ENCODE data around the gene SEMA4D.

The SEMA4D gene

GRCh38 chr9:89431930-89432725 lies 65.8 kb downstream of the SEMA4D start:
- no peak for DNase-seq (ENCODE audit: low read depth in 2 of 2)

- no peak for DNase-seq (ENCODE audit: low read depth in 2 of 2)
Observed at GRCh38 chr9:89430995-89431394, 66.9 kb downstream of the SEMA4D start.

- peak in 1 of 2 donors; percentile 35 for DNase-seq (ENCODE audit: low read depth in 2 of 2)
Observed at GRCh38 chr9:89428901-89429890, 68.7 kb downstream of the SEMA4D start.

- no peak for DNase-seq (ENCODE audit: low read depth in 2 of 2)
Observed at GRCh38 chr9:89428222-89428761, 69.6 kb downstream of the SEMA4D start.

GRCh38 chr9:89427621-89428221 lies 70.2 kb downstream of the SEMA4D start:
- peak; percentile 76 to 85 for DNase-seq (ENCODE audit: low read depth in 2 of 2)

GRCh38 chr9:89426384-89426961 lies 71.4 kb downstream of the SEMA4D start:
- DNase-seq (ENCODE audit: low read depth in 2 of 2), result no peak

GRCh38 chr9:89425921-89426383 lies 72.0 kb downstream of the SEMA4D start:
- no peak for DNase-seq (ENCODE audit: low read depth in 2 of 2)

GRCh38 chr9:89425024-89425805 lies 72.7 kb downstream of the SEMA4D start:
- DNase-seq (ENCODE audit: low read depth in 2 of 2), result no peak

GRCh38 chr9:89422151-89422975 lies 75.5 kb downstream of the SEMA4D start:
- peak; percentile 34 to 68 for DNase-seq (ENCODE audit: low read depth in 2 of 2)

GRCh38 chr9:89421595-89421994 lies 76.3 kb downstream of the SEMA4D start:
- DNase-seq (ENCODE audit: low read depth in 2 of 2), result peak; percentile 37 to 70

- no peak for DNase-seq (ENCODE audit: low read depth in 2 of 2)
Observed at GRCh38 chr9:89420397-89421178, 77.3 kb downstream of the SEMA4D start.

- no peak for DNase-seq (ENCODE audit: low read depth in 2 of 2)
Observed at GRCh38 chr9:89419978-89420394, 77.9 kb downstream of the SEMA4D start.

- DNase-seq (ENCODE audit: low read depth in 2 of 2), result peak; percentile 53 to 68
Observed at GRCh38 chr9:89418882-89419640, 78.9 kb downstream of the SEMA4D start.

- no peak for DNase-seq (ENCODE audit: low read depth in 2 of 2)
Observed at GRCh38 chr9:89418474-89418845, 79.5 kb downstream of the SEMA4D start.

GRCh38 chr9:89417832-89418473 lies 80.0 kb downstream of the SEMA4D start:
- no peak for DNase-seq (ENCODE audit: low read depth in 2 of 2)

- no peak for DNase-seq (ENCODE audit: low read depth in 2 of 2)
Observed at GRCh38 chr9:89414670-89415324, 83.1 kb downstream of the SEMA4D start.
